NT2/D1 (cell line): Measurements from ENCODE around the gene SLC25A23.

Experiments used
- DNase-seq: peaks from one replicate; pipeline ENCODE4 v3.0.0-alpha.2; 2011; ENCODE audit warnings: low read depth, low spot score
- H3K27me3 ChIP-seq: 2 replicates; pipeline ENCODE4 v1.6.0; 2011; ENCODE audit warnings: mild to moderate bottlenecking; ENCODE audit not compliant: insufficient read length, insufficient read depth
- H3K36me3 ChIP-seq: 2 replicates; pipeline ENCODE4 v1.6.1; 2011; ENCODE audit warnings: mild to moderate bottlenecking, low read length, mixed read lengths; ENCODE audit not compliant: insufficient read depth, insufficient read length
- H3K4me1 ChIP-seq: 2 replicates; pipeline ENCODE4 v1.5.1; 2011; ENCODE audit not compliant: insufficient read depth, insufficient read length
- H3K4me3 ChIP-seq: 2 replicates; pipeline ENCODE4 v1.5.1; 2011; ENCODE audit warnings: low read depth; ENCODE audit not compliant: insufficient read length
- H3K9ac ChIP-seq: 2 replicates; pipeline ENCODE4 v1.6.0; 2011; ENCODE audit warnings: low read depth; ENCODE audit not compliant: insufficient read length
- H3K9me3 ChIP-seq: 2 replicates; pipeline ENCODE4 v1.5.1; 2011; ENCODE audit warnings: mild to moderate bottlenecking, low read length; ENCODE audit not compliant: insufficient read depth
- SUZ12 ChIP-seq: IDR thresholded peaks from 2 replicates; pipeline ENCODE4 v1.6.1; 2011; ENCODE audit not compliant: insufficient read length, insufficient read depth; ENCODE audit errors: extremely low read depth
- YY1 ChIP-seq: IDR thresholded peaks from 2 replicates; pipeline ENCODE4 v1.6.1; 2011; ENCODE audit not compliant: insufficient read length, insufficient read depth
- ZNF274 ChIP-seq: IDR thresholded peaks from 2 replicates; pipeline ENCODE4 v1.6.1; 2011; ENCODE audit warnings: mild to moderate bottlenecking, low read depth, low read length

Gene SLC25A23

DNA sequence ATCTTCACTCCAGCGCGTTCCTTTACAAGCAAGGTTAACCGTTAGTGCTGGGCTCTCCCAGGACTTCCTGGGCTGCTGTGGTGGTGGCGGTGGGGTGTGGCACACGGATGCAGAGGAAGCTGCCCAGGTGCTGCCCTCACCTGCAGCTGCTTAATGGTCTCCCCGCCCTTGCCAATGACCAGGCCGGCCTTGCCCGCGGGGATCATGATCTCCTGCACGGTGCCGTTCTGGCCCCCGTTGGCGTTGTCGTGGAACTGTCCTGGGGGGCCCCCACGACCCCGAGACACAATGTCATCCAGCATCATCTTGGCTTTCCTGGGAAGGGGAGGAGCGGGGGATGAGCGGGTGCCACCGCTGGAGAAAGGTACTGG is 41.0 kb downstream of the SLC25A23 start:
- H3K27me3 ChIP-seq: no peaks in the 10 kb centered on the region
- H3K9ac ChIP-seq: no peak overlapping the region
- H3K4me1 ChIP-seq: peaks cover 30% of the 10 kb centered on the region
- peaks cover 96% of the 10 kb centered on the region for H3K36me3 ChIP-seq
- no peaks in the 10 kb centered on the region for H3K9me3 ChIP-seq
- no peak for DNase-seq
- TF ChIP-seq YY1 (no peak), ZNF274 (no peak)
- no peak overlapping the region for H3K4me3 ChIP-seq

DNA sequence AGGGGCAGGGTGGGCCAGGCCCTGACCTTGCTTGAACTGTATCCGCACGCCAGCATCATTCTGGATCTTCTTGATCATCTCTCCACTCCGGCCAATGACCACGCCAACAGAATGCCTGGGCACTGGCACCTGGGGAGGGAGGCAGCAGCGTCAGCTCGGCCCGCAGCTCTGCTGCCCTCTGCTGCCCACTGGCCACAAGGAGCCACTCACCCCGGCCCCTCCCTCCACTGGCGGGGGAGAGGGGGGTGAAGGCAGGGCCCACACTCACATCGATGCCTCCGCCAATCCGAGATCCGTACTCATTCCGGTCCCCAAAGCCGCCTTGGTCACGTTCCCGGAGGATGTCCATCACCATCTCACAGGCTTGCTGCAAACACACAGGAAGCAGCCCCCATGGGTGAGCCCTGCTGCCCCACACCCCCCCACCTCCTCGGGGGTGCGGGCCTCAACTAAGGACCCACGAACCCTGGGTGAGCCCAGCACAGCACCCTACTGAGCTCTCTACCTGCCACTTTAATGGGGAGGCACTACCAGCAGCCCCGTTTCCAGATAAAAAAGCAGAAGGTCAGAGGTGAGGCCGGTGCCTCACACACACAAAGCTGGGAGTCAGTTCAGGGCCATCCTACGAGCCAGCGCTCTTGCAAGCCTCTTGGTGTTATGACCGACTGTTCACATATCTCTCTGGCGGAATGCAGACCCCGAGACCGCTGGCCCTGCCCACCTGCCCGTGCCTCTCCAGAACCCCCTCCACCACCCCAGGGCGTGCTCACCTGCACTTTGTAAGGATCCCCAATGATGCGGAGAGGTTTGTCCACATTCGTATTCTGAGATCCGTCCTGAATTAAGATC is 41.7 kb downstream of the SLC25A23 start:
- no peak for DNase-seq
- peaks cover 96% of the 10 kb centered on the region for H3K36me3 ChIP-seq
- H3K4me1 ChIP-seq: peaks cover 30% of the 10 kb centered on the region
- H3K4me3 ChIP-seq: no peak overlapping the region
- H3K9me3 ChIP-seq: no peaks in the 10 kb centered on the region
- no peak for TF ChIP-seq YY1
- no peak for TF ChIP-seq ZNF274
- no peak for TF ChIP-seq SUZ12
- H3K9ac ChIP-seq: no peak overlapping the region
- H3K27me3 ChIP-seq: no peaks in the 10 kb centered on the region

DNA sequence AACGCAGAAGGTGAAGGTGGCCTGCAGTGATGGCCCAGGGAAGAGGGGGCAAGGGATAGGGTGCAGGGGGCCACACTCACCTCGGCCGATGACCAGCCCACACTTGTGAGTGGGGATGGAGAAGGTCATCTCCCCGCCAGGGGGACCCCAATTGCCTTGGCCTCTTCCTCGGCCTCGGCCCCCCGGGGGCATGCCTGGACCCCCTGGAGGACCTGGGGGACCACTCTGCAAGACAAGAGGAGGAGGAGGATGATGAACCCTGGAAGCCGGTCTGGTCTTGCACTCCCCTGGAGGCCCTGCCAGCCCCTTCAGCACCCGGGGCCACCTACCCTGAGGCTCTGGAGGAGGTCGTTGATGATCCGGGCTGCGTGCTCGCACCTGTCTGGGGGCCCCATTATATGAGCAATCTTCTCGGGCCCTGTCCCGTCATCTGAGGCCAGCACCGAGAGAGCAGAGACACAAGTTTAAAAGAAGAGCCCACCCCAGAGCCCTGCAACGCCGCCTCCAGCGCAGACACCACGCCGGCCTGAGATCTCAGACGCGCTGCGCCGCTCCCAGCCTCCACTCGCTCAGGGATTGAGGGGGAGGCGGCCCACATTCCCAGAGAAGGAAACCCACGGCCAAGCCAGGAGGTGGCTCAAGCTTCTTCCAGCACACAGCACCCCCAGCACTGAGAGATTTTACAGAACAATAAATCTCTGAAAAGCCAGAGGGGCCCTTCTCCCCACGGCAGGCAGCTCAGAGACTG is 42.8 kb downstream of the SLC25A23 start:
- no peak overlapping the region for H3K9ac ChIP-seq
- H3K4me1 ChIP-seq: peaks cover 28% of the 10 kb centered on the region
- no peak overlapping the region for H3K4me3 ChIP-seq
- TF ChIP-seq YY1: no peak
- no peak for TF ChIP-seq ZNF274
- TF ChIP-seq SUZ12: no peak
- H3K9me3 ChIP-seq: no peaks in the 10 kb centered on the region
- H3K36me3 ChIP-seq: peaks cover 95% of the 10 kb centered on the region
- DNase-seq: no peak
- no peaks in the 10 kb centered on the region for H3K27me3 ChIP-seq

DNA sequence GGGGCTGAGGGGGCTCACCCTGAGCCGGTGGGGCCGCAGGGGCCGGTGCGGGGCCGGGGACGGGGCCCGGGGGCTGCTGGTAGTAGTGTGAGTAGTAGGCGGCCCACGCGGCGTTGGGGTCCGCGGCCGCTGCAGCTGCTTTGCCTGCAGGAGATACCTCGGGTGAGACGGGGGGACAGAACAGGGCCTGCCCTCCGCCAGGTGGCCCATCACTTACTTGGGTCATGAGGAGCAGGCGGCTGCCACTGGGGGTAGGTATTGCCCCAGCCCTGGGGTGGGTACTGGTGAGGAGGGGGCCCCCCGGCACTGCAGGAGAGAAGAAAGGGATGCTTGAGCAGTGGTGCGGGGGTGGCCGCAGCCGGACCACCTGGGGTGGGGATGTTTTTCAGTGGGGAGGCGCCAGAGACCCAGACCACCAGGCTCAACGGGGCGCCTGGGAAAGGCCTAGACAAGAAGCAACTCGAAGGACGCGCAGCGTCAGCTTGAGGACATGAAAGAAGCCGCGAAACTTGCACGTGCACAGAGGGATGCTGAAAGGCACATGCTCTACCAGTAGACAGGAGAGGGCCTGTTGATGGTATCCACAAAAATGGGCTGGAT is 43.9 kb downstream of the SLC25A23 start:
- H3K36me3 ChIP-seq: peaks cover 87% of the 10 kb centered on the region
- TF ChIP-seq YY1 (no peak), SUZ12 (no peak), ZNF274 (no peak)

DNA sequence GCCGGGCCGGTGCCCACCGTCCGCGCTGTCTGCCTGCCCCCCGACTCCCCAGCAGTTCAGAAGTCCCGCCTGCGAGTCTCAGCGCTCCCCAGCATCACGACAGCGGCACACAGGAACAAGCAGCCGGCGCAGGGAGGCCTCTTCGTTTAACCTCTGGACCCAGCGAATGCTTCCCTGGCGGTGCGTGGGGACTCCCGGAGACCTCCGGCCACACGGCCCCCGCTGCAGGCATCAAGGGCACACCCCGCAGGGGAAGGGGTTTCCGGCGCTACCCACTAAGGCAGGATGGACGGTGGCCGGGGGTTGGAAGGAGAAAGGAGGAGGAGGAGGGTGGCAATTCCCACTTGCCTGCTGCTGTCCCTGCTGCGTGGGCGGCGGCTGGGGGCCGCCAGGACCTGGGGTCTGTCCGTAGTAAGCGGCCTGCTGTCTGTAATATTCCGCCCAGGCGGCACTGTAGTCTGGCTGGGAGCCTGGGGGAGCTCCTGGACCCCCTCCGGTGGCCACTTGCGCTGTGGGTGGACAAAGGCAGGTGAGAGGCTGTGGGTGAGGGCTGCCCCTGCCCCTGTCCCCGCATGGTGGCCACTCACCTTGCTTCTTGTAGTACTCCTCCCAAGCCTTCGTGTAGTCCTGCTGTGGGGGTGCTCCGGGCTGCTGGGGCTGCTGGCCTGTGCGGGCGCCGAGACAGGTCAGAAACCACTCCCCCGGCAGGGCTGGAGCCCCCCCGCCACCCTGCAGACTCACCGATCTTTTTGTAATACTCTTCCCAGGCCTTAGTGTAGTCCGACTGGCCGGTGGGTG is 44.6 kb downstream of the SLC25A23 start:
- H3K9me3 ChIP-seq: no peaks in the 10 kb centered on the region
- H3K27me3 ChIP-seq: no peaks in the 10 kb centered on the region
- H3K9ac ChIP-seq: no peak overlapping the region
- H3K4me3 ChIP-seq: no peak overlapping the region
- TF ChIP-seq SUZ12 (no peak), ZNF274 (no peak), YY1 (no peak)
- H3K4me1 ChIP-seq: peaks cover 24% of the 10 kb centered on the region
- no peak for DNase-seq
- peaks cover 80% of the 10 kb centered on the region for H3K36me3 ChIP-seq

More for the DNA sequence above, 43.9 kb downstream of the SLC25A23 start:
- Histone ChIP-seq H3K9me3 (no peaks in the 10 kb centered on the region), H3K9ac (no peak overlapping the region), H3K4me3 (no peak overlapping the region), H3K27me3 (no peaks in the 10 kb centered on the region), H3K4me1 (peaks cover 29% of the 10 kb centered on the region)
- no peak for DNase-seq

DNA sequence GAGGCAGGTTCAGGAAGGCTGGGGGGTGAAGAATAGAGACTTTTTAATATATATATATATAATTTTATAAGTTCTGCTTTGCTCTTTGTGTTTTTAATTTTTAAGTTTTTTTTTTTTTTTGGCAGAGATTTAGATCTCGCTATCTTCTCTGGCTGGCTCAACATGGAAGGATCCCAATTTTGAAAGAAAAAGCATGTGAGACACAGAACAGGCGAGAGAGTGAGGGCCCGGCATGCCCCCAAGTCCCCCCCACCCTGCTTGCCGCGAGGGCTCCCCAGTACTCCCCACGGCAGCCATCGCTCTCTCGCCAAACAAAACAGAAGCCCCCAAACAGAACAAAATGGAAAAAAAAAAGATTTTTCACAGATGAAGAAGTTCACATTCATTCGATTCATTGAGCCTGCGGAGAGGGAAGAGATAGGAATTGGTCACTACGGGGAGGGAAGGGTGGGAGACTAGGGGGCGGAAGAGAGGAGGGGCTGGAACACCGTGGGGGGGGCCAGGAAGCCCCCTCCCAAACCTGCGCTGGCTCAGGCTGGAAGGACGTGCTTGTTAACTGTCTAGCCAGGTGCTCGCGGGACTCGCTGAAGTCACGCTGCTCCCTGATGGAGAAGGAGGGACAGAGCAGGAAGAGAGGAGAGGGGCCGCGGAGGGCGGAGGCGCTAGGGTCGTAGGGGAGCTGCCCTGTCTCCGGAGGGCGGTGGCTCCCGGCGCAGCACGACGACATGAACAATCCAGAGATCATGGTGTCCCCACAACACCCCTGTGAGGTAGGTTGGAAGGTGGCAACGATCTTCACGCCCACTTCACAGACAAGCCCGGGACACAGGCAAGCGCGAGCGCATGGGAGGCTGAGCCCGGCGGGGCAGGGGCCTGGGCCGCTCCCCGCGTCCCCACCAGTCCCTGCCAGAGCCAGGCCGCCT is 45.6 kb downstream of the SLC25A23 start:
- H3K4me3 ChIP-seq: no peak overlapping the region
- H3K27me3 ChIP-seq: no peaks in the 10 kb centered on the region
- TF ChIP-seq YY1 (no peak), ZNF274 (no peak), SUZ12 (no peak)
- H3K9me3 ChIP-seq: no peaks in the 10 kb centered on the region
- H3K36me3 ChIP-seq: peaks cover 70% of the 10 kb centered on the region
- H3K4me1 ChIP-seq: peaks cover 17% of the 10 kb centered on the region
- DNase-seq: no peak
- no peak overlapping the region for H3K9ac ChIP-seq
